ENCODE measurements around the gene GOPC.
"Not testable (repeated sequence)": the region's sequence is repeated elsewhere in the genome, so short reads cannot be mapped to it uniquely, and the experiment has no call there.

GOPC gene

DNA sequence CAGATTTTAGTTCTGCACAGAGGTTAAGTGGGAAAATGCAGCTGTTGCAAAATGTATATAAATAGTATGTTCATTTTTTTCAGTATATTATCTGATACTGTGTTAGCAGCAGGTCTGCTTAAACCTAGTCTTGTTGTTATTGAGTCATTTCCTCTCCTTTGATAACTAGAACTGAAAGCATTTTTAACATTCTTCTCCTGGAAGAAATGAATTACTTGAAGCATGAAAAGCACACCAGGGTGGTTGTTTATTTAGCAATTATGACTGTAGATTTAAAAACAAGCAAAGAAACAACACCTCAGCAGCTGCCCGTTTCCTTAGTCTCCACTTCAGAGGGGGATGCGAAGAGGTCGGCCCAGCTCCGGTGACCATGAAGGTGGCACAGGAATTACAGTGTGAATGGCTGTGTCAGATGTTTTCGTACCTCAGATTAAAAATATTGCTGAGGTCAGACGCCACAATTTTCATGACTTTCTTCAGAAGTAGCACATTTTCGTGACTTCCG is 53.5 kb downstream of the GOPC start:
- peak; percentile 51 for DNase-seq (ENCODE audit: low read depth)

DNA sequence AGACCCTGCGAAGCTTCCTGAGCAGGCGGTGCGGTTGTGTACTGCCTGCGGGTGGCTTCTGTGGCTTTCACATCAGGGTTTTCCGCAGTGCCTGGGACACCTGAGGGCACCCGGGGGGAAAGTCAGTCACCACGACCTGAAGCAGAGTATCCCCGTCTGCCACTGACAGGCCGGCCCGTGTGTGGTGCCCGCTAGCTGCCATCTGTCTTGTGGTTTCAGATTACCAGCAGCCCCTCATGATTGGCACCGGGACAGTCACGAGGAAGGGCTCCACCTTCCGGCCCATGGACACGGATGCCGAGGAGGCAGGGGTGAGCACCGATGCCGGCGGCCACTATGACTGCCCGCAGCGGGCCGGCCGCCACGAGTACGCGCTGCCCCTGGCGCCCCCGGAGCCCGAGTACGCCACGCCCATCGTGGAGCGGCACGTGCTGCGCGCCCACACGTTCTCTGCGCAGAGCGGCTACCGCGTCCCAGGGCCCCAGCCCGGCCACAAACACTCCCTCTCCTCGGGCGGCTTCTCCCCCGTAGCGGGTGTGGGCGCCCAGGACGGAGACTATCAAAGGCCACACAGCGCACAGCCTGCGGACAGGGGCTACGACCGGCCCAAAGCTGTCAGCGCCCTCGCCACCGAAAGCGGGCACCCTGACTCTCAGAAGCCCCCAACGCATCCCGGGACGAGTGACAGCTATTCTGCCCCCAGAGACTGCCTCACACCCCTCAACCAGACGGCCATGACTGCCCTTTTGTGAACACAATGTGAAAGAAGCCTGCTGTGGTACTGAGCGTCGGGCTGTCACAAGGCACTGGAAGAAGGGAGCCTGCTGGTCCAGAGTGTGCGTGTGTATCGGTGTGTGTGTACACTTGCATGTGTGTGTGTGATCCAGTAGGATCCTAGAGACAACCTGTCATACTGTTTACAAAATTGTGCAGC is 54.4 kb downstream of the GOPC start:
- no peak for DNase-seq (ENCODE audit: low read depth)

DNA sequence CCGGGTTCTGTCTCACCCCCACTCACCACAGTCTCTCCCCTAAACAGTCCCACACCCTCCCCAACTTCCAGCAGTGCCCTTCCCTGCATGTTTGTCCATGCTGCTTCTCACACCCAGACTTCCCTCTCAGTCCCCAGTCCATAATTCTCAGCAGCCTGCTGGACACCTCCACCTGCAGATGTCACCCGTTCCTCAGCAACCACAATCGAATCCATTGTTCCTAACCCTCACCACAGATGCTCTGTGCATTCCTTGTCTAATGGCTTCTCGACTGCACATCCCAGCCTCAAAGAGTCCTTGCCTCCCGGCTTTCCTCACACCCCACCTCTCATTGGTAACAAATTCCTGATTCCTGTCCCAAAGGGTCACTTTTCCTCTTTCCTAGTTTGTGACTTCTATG is 55.6 kb downstream of the GOPC start:
- no peak for DNase-seq (ENCODE audit: low read depth)

DNA sequence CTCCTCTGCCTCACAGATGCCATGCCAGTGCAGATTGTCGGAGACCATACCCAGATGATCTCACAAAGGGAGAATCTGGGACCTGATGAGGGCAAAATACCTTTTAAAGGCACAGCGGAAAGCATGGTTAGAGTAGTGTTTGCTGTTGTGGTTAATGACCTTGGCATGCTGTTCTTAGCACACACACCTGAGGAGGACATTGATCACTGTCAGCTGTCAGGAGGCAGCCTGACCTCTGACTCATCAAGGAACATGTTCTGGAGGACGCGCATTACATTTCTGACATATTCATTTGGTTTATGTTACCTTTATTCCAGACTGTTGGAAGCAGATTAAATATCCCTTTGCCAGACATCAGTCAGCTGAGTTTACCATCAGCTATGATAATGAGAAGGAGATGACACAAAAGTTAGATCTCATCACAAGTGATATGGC is 57.1 kb downstream of the GOPC start:
- no peak for DNase-seq (ENCODE audit: low read depth)

DNA sequence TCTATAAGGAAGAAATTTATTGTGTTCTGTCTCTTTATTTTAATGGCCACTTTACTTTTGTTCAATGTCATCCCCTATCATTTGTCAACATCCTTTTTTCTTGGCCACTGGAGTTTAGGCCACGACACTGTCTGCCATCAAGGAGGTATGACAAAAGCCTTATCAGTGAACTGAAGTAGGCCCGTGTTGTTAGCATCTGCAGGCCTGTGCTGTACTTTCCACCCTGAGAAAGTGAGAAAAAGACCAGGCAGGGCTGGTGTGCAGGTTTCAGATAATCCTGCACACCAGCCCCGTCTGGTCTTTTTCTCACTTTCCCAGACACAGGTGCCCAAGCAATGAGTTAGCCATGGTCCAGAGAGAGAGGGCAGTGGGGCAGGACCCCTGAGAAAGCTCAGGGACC is 57.6 kb downstream of the GOPC start:
- DNase-seq (ENCODE audit: low read depth) = no peak

DNA sequence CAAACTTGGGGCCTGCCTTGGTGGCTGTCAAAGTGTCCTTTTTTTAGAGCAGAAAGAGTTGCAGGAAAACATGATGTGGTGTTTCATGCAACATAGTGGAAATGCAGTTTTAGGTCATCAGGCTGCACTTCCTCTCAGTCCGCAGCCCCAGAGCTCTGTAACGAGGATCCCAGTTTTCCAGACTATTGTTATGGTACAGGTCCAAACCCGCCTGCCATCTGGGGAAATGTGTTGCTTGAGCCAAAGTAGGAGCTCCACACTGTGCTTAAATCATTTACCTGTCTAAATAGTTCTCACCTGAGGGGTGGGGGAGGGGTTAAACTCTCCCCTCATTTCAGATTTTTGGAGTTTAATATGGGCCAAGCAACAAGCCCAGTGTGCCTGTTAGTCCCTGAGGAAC is 59.8 kb downstream of the GOPC start:
- DNase-seq (ENCODE audit: low read depth) = no peak

DNA sequence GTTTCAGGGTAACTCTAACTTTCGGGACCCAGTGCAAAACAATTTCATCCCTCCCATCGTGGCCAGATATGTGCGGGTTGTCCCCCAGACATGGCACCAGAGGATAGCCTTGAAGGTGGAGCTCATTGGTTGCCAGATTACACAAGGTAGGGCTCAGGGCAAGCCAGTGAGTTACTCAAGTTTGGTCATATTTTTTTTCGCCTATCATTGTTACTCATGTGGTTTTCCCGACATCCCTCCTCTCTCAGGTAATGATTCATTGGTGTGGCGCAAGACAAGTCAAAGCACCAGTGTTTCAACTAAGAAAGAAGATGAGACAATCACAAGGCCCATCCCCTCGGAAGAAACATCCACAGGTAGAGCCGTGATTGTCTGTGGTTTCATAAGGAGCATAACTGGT is 61.6 kb downstream of the GOPC start:
- DNase-seq (ENCODE audit: low read depth) = no peak

DNA sequence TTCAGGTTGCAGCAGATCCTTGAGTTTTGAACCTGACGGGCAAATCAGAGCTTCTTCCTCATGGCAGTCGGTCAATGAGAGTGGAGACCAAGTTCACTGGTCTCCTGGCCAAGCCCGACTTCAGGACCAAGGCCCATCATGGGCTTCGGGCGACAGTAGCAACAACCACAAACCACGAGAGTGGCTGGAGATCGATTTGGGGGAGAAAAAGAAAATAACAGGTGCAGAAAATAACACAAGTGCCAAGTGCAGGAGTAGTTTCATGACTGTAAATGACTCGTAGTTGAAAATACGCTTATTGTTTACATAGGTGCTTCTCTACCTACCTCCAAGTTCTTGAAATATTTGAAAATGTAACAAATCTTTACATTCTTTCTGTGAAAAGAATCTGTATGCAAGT is 63.7 kb downstream of the GOPC start:
- no peak for DNase-seq (ENCODE audit: low read depth)

DNA sequence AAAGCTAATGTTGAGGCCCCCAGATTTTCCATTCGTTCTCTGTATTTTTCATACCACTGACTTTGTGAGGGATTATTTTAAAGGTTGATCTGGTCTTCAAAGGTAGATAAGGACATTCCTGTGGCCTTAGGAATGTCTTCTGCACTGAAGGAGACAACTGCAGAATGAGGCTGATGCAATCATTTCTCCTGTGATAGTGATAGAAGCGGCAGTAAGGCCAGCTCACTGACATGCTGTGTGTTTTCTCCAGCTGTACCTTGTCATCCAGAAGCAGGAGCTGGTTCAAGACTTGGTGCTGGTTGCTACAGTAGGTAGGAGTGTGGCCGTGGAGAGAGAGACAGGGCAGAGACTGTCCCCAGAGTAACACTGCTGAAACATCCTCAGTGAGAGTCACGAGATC is 66.0 kb downstream of the GOPC start:
- no peak for DNase-seq (ENCODE audit: low read depth)

DNA sequence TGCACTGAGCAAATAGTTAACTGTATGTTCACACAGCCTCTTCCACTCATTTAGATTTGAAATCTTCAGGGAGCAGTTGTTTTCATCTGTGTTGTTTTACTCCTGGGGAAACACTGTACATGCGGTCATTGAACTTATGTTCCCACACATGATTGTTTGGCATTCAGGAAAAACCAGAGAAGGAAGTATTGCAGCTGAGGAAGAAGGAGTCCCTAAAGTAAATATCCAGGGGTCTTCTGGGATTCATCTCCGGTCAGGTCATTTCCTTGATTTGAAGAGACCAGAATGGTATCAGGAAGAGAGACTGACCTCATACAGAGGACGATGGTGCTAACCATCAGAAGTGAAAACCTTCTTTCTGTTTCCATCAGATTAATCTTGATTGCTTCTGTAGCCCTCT is 67.3 kb downstream of the GOPC start:
- no peak for DNase-seq (ENCODE audit: low read depth)

DNA sequence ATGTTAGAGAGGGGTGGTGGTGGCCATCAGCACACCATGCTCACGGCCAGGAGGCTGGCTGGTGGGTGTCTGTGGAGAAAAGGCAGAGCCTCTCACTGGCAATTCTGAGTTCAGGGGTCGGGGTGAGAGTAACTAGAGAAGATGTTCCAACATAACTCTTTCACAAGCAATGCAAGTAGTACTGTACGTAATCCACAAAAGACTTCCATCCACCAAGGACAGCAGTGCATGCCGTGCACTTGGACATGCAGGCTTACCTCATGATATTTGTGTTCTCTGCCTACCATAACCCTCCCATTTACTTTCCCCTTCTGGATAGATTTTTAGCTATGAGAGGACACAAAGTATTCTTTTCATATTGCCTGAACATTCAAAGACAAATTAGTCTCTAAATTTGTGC is 68.5 kb downstream of the GOPC start:
- DNase-seq (ENCODE audit: low read depth) = no peak

DNA sequence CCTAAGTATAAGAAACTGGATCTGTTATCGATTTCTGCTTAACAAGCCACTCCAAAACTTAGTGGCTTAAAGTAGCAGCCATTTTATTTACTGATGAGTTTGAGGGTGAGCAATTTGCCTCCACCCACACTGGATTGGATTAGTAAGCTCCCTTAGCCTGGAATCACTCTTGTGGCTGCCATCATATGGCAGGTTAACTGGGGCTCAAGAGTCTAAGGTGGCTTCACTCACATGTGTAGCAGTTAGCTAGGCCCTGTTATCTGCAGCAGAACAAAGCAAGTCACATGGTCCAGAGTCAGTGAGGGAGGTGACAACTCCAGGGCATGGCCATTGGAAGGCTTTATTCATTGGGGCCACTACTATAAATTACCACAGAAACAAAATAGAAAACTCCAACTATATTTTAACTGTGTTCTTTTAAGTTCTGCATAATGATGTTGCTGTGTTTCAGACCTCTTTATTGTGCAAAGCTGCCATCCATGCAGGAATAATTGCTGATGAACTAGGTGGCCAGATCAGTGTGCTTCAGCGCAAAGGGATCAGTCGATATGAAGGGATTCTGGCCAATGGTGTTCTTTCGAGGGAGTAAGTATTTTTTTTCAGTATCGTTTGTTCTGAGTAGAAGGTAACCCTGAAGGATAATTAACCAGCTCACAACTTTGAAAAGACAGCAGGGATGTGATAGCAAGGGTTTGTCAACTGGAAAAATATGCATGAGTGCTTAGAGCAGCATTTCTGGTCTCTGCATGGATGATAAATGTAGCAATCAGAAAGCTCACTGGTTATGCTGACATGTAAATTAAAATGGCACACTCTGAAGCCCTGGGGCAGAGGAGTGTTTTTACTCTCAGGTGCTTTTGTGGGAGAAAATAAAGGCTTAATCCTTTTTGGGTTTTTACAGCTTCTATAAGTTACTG is 70.2 kb downstream of the GOPC start:
- no peak for DNase-seq (ENCODE audit: low read depth)

DNA sequence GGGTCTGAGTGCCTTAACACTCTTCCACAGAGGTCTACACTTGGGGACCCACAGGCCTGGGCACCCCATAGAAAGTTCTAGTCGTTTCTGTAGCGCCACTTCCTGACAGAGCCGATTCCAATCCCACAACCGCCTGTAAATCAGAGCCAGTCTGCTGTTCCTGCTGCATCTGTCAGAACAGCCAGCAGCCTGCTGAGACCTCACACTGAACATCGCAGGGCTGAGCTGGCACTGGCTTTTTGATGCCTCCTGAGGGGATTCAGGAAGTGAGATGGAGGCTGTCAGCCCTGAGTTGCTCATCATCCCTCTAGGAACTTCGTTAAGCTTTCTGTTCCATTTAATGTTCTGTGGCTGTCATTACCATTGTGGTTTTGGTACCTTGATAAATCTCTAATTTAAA is 71.0 kb downstream of the GOPC start:
- DNase-seq (ENCODE audit: low read depth) = no peak

DNA sequence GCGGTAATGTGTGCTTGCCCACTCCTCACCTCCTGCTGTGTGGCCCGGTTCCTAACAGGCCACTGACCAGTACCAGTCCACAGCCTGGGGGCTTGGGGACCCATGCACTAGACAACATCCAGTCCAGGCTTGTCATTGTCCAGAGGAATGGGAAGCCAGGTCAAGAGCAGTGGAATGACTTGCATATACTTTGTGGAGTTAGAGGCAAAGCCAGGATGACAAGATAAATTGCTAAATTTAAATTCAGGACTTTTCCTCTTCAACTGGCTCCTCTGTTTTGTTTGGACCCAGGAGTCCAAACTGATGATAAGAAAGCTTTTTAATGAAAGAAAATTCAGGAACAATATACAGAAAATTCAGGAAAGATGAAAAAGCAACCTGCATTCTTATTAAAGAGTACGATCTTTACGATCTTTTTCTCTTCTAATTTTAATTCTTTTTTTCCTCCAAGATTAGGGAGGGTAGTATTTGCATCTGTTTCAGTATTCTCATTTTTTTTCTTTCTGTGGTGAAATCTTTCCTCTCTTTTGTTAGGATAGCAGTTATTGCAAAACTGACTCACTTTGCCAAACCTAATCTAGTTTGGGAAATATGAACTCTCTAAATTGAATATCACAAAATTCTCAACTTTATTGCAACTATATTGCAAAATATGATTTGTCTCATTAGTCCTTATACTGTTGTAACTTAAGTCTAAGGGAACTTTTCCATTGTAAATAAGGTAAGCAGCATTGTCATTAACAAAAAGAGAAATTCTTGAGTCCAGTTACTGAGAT is 71.7 kb downstream of the GOPC start:
- DNase-seq (ENCODE audit: low read depth) = no peak

DNA sequence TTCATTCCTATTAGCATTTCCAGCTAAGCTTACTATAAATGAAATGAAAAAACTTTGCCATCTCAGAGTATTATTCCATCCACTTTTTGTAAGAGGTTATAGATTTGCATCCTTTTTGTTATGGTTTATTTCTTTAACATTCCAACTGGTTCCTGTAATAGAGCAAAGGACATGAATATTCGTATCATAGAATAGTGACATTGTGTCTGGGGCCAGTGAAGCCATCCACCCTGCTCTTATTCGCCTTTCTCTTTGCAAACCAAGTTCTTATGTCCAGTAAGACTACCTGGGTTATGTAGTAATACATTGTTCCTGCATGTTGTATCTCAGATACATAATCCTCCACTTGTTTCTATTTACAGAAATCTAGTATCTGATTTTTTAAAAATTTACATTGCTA is 76.7 kb downstream of the GOPC start:
- no peak for DNase-seq (ENCODE audit: low read depth)

DNA sequence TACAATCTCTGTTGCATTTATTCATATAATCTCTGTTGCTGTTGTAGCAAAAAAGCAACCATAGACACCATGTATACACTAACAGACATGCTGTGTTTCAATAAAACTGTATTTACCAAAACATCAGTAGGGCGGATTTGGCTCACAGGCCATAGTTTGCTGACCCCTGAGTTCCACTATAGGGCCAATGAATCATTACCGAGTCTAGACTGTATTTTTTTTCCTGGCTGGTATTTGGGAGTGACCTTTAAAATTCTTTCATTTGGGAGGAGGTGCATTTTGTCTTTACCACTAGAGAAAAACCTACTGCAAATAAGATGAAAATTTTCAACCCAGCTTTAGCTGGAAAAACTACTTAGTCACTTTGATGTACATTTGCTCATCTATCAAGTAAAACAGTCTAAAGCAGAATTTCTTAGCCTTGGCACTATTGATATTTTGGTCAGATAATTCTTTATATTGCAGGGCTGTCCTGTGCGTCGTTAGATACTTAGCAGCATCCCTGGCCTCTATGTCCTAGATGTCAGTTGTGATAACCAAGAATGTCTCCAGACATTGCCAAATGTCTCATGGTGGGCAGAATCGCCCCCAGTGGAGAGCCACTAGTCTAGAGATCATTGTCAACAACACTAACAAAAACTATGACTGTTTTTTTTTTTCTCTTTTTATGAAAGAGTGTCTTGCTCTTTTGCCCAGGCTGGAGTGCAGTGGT is 80.4 kb downstream of the GOPC start:
- no peak for DNase-seq (ENCODE audit: low read depth)

DNA sequence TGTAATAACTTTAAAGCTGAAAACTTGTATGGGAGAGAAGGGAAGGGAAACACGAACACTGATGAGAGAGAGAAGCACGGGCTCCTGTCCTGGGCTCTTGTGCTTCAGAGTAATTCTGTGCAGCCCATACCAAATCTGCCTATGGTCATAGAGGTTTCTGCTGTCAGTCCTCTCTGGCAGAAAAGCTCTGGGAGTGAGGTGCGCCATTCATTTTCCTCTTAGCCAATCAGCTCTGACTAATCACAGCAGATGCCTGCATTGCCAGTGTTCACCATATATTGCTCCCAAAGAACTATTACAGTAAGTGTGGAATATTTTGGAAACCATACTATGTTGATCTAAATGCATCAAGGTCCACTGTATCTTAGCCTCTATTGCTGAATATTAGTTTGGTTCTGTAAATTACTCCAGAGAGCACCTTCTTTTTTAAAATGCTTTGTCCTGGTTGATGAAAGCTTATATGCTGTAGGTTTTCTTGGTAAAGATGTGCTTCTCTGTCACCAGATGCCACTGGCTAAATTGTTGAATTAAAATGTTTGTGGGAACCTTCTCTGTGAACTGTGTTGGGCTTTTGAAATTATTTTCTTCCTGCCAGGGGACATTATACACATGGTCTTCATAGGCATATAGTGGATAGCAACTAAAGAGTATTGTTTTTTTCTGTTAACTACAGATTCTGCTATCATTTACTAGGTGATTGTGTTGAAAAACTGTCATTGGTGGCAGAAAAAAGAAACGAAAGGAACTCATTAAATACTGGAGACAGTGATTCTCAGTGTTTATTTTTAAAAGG is 81.5 kb downstream of the GOPC start:
- no peak for DNase-seq (ENCODE audit: low read depth)

DNA sequence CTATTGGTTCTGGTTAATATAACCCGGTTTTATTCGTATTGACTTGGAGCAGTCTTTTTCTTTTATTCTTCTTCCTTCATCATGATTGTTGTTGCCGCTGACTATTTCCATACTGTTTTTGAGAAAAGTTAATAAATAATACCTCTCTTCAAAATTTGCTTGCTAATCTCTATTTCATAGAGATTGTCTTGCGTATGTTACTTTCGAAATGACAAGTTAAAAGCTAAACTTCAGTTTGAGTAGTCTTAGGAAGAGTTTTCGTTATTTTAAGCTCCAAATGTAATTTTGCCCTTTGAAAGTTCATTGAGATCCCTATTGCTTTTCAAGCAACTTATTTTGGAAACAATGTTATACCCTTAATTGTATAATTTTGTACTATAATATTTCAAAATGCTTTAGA is 83.4 kb downstream of the GOPC start:
- no peak for DNase-seq (ENCODE audit: low read depth)

DNA sequence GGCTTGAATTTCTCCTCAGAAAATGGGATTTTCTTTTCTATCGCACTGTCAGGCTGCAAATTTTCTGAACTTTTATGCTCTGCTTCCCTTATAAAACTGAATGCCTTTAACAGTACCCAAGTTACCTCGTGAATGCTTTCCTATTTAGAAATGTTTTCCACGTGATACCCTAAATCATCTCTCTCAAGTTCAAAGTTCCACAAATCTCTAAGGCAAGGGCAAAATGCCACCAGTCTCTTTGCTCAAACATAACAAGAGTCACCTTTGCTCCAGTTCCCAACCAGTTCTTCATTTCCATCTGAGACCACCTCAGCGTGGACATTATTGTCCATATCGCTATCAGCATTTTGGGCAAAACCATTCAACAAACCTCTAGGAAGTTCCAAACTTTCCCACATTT is 84.3 kb downstream of the GOPC start:
- DNase-seq (ENCODE audit: low read depth) = not testable (repeated sequence)

DNA sequence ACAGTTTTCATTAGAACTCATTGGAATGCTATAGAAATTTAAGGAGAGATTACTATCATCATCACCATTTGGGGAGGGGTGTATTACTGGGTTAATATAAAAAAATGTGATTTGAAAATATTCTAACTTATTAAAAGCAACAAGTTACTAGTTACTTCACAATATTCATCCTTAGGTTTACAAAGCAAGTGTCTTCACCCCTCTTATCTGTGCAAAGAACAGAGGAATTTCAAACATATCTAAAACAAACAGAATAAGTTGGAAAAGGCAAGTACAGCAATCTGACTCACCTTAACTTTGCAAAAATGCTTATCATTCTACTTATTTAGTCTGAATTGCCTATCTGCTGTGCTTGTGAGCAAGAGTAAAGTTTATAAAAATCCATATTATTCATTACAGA is 87.0 kb downstream of the GOPC start:
- DNase-seq (ENCODE audit: low read depth) = no peak

DNA sequence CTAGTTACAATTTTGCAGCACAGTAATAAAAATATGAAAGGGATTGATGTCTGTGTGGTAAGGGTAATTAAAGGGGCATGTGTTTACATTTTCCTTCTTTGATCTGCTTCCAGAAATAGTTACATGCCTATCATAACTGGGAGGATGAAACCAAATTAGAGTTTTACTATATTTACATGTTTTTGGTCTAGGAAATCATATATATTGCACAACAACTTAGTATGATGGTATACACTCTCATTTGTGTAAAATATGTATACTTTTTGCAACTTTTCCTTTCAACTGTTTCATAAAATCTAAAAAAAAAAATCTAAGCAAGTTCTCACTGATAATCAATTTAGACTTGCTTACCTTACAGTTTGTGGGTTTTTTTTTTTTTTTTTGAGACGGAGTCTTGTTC is 87.7 kb downstream of the GOPC start:
- no peak for DNase-seq (ENCODE audit: low read depth)
